ENCODE data around the gene TIMM50. TPM values are rescaled to one million over a fixed set of nuclear protein-coding genes. Genes with fewer than 3 reads are reported as not detected.

The TIMM50 gene
- polyA plus RNA-seq, 1 donor from 2014 or later, result 66.2 TPM

GRCh38 chr19:39497701-39497995, 17.0 kb downstream of the TIMM50 start:
- Histone ChIP-seq H3K4me3 (ENCODE audit: low read length) (peak overlapping the region; percentile 54), H3K9me3 (ENCODE audit: low read length) (no peaks in the 10 kb centered on the region), H3K9me2 (ENCODE audit: insufficient read depth, low read length) (no peaks in the 10 kb centered on the region), H3K36me3 (ENCODE audit: insufficient read depth, low read length) (no peaks in the 10 kb centered on the region), H3K27me3 (ENCODE audit: insufficient read depth, low read depth, low read length) (peaks cover 10% of the 10 kb centered on the region), H3K9ac (ENCODE audit: low read length) (peak overlapping the region; percentile 46), H3K27ac (ENCODE audit: low read length) (no peak overlapping the region), H4K20me1 (ENCODE audit: insufficient read depth) (no peaks in the 10 kb centered on the region), H2AFZ (ENCODE audit: low read depth, low read length) (no peak overlapping the region), H3F3A (ENCODE audit: insufficient read depth, low read length, poor library complexity, severe bottlenecking) (no peaks in the 10 kb centered on the region), H3K4me2 (ENCODE audit: low read length) (no peak overlapping the region), H3K79me2 (replicated peaks; ENCODE audit: insufficient read depth, low read length) (peaks cover 5% of the 10 kb centered on the region)
- no peak for TF ChIP-seq SMC3 (conservative IDR thresholded peaks at IDR 0.05; ENCODE audit: poor library complexity)
- no peak for TF ChIP-seq EP300 (conservative IDR thresholded peaks at IDR 0.05; ENCODE audit: poor library complexity, severe bottlenecking)
- no peak for TF ChIP-seq MXI1 (conservative IDR thresholded peaks at IDR 0.05; ENCODE audit: poor library complexity, severe bottlenecking)
- no peak for TF ChIP-seq CTCF (IDR thresholded peaks at IDR 0.05; ENCODE audit: poor library complexity, severe bottlenecking)
- no peak for TF ChIP-seq EZH2 (IDR thresholded peaks at IDR 0.05; ENCODE audit: borderline replicate concordance, insufficient read depth, low read length, poor library complexity, severe bottlenecking)
- no peak for TF ChIP-seq RAD21 (conservative IDR thresholded peaks at IDR 0.05)
- no peak for TF ChIP-seq TAF1 (IDR thresholded peaks at IDR 0.05; ENCODE audit: low read depth)
- TF ChIP-seq REST (IDR thresholded peaks at IDR 0.05; ENCODE audit: borderline replicate concordance), result no peak
- no peak for TF ChIP-seq POLR2AphosphoS5 (IDR thresholded peaks at IDR 0.05)

- H3K27ac ChIP-seq (ENCODE audit: low read length), result peak overlapping the region; percentile 40
- peak overlapping the region; percentile 46 for H3K9ac ChIP-seq (ENCODE audit: low read length)
- peak overlapping the region; percentile 54 for H3K4me3 ChIP-seq (ENCODE audit: low read length)
- peaks cover 10% of the 10 kb centered on the region for H3K27me3 ChIP-seq (ENCODE audit: insufficient read depth, low read depth, low read length)
- H3K79me2 ChIP-seq (replicated peaks; ENCODE audit: insufficient read depth, low read length), result peaks cover 5% of the 10 kb centered on the region
- TF ChIP-seq CTCF (IDR thresholded peaks at IDR 0.05; ENCODE audit: poor library complexity, severe bottlenecking) (peak; percentile 61), TAF1 (IDR thresholded peaks at IDR 0.05; ENCODE audit: low read depth) (no peak), SMC3 (conservative IDR thresholded peaks at IDR 0.05; ENCODE audit: poor library complexity) (peak; percentile 63), MXI1 (conservative IDR thresholded peaks at IDR 0.05; ENCODE audit: poor library complexity, severe bottlenecking) (peak; percentile 37), EZH2 (IDR thresholded peaks at IDR 0.05; ENCODE audit: borderline replicate concordance, insufficient read depth, low read length, poor library complexity, severe bottlenecking) (no peak), POLR2AphosphoS5 (IDR thresholded peaks at IDR 0.05) (no peak), RAD21 (conservative IDR thresholded peaks at IDR 0.05) (peak; percentile 54)
- H3K4me2 ChIP-seq (ENCODE audit: low read length), result no peak overlapping the region
- H4K20me1 ChIP-seq (ENCODE audit: insufficient read depth), result no peaks in the 10 kb centered on the region
- no peaks in the 10 kb centered on the region for H3K9me3 ChIP-seq (ENCODE audit: low read length)
- no peaks in the 10 kb centered on the region for H3K36me3 ChIP-seq (ENCODE audit: insufficient read depth, low read length)
- no peaks in the 10 kb centered on the region for H3K9me2 ChIP-seq (ENCODE audit: insufficient read depth, low read length)
- no peaks in the 10 kb centered on the region for H3F3A ChIP-seq (ENCODE audit: insufficient read depth, low read length, poor library complexity, severe bottlenecking)
- H2AFZ ChIP-seq (ENCODE audit: low read depth, low read length), result peak overlapping the region; percentile 46
Observed at GRCh38 chr19:39497996-39498797, 17.6 kb downstream of the TIMM50 start.

All from neural cell (in vitro differentiated cells).